Mesenchymal stem cell (in vitro differentiated cells and primary cell): ENCODE measurements around the gene RDH5.

Experiments
- DNase-seq: peaks from one replicate; pipeline ENCODE4 v3.0.0-alpha.2; 2013
- H2AFZ ChIP-seq: one replicate; pipeline ENCODE4 v1.6.1; 2013; ENCODE audit warnings: low read depth, mild to moderate bottlenecking, control low read depth, inconsistent platforms, low read length, moderate library complexity
- H2AK5ac ChIP-seq: 2 replicates; pipeline ENCODE4 v1.6.1; 2013; ENCODE audit warnings: low read length, moderate library complexity, mild to moderate bottlenecking, inconsistent platforms; ENCODE audit not compliant: severe bottlenecking
- H2BK120ac ChIP-seq: one replicate; pipeline ENCODE4 v1.6.1; 2013; ENCODE audit warnings: low read depth, mild to moderate bottlenecking, inconsistent platforms, low read length, moderate library complexity
- H2BK12ac ChIP-seq, 2 experiments: one replicate each; pipeline ENCODE4 v1.6.1; 2013; ENCODE audit warnings: inconsistent platforms in 2 of 2, low read length in 2 of 2, mild to moderate bottlenecking in 2 of 2, moderate library complexity in 2 of 2, control low read depth in 1 of 2
- H2BK15ac ChIP-seq: one replicate; pipeline ENCODE4 v1.6.1; 2013; ENCODE audit warnings: mild to moderate bottlenecking, low read depth, inconsistent platforms; ENCODE audit not compliant: poor library complexity, severe bottlenecking
- H2BK5ac ChIP-seq: 2 replicates; pipeline ENCODE4 v1.6.1; 2013; ENCODE audit warnings: low read depth, mild to moderate bottlenecking, low read length, control low read depth, inconsistent platforms; ENCODE audit not compliant: poor library complexity, severe bottlenecking
- H3K14ac ChIP-seq, 2 experiments: one replicate each; pipeline ENCODE4 v1.6.1; 2013; ENCODE audit warnings: inconsistent platforms in 2 of 2, low read length in 2 of 2, control low read depth in 1 of 2, mild to moderate bottlenecking in 1 of 2, moderate library complexity in 1 of 2
- H3K18ac ChIP-seq, 2 experiments: one replicate each; pipeline ENCODE4 v1.6.1; 2013; ENCODE audit warnings: inconsistent platforms in 2 of 2, low read length in 2 of 2, control low read depth in 1 of 2, low read depth in 1 of 2, mild to moderate bottlenecking in 1 of 2
- H3K23ac ChIP-seq, 2 experiments: one replicate each; pipeline ENCODE4 v1.6.1; 2013; ENCODE audit warnings: inconsistent platforms in 2 of 2, low read length in 2 of 2, mild to moderate bottlenecking in 2 of 2, moderate library complexity in 2 of 2, control low read depth in 1 of 2
- H3K27ac ChIP-seq: 2 replicates; pipeline ENCODE4 v1.5.1; 2013; ENCODE audit warnings: mild to moderate bottlenecking, moderate library complexity, low read length, control low read depth, inconsistent platforms; ENCODE audit not compliant: poor library complexity, severe bottlenecking
- H3K27me3 ChIP-seq, 2 experiments: 2 replicates each; pipeline versions ENCODE4 v1.6.1 to v1.7.0; 2013; ENCODE audit warnings: low read length in 2 of 2, mild to moderate bottlenecking in 2 of 2, moderate library complexity in 2 of 2, control low read depth in 1 of 2, inconsistent platforms in 1 of 2; ENCODE audit not compliant: control insufficient read depth in 1 of 2, insufficient read depth in 1 of 2
- H3K36me3 ChIP-seq, 2 experiments: 2 replicates each; pipeline versions ENCODE4 v1.6.1 to v1.7.0; 2013; ENCODE audit warnings: low read length in 2 of 2, control low read depth in 1 of 2, inconsistent platforms in 1 of 2, low read depth in 1 of 2, mild to moderate bottlenecking in 1 of 2; ENCODE audit not compliant: insufficient read depth in 2 of 2, control insufficient read depth in 1 of 2
- H3K4ac ChIP-seq, 2 experiments: one replicate each; pipeline ENCODE4 v1.6.1; 2013; ENCODE audit warnings: inconsistent platforms in 2 of 2, low read length in 2 of 2, mild to moderate bottlenecking in 2 of 2, moderate library complexity in 2 of 2, control low read depth in 1 of 2, low read depth in 1 of 2
- H3K4me1 ChIP-seq: 2 replicates; pipeline ENCODE4 v1.6.1; 2013; ENCODE audit warnings: low read depth, low read length, control low read depth; ENCODE audit not compliant: control insufficient read depth, insufficient read depth
- H3K4me2 ChIP-seq: 2 replicates; pipeline ENCODE4 v1.6.1; 2013; ENCODE audit warnings: low read length, mild to moderate bottlenecking, inconsistent platforms; ENCODE audit not compliant: poor library complexity, severe bottlenecking
- H3K4me3 ChIP-seq, 2 experiments: 2 replicates each; pipeline versions ENCODE4 v1.5.1 to v1.7.0; 2013; ENCODE audit warnings: low read length in 2 of 2, mild to moderate bottlenecking in 2 of 2, control low read depth in 1 of 2, low read depth in 1 of 2; ENCODE audit not compliant: insufficient read depth in 1 of 2
- H3K79me1 ChIP-seq: replicated peaks from 2 replicates; pipeline ENCODE4 v1.6.1; 2013; ENCODE audit warnings: mild to moderate bottlenecking, control low read depth, low read length, inconsistent platforms; ENCODE audit not compliant: poor library complexity, severe bottlenecking
- H3K9ac ChIP-seq: 2 replicates; pipeline ENCODE4 v1.7.0; 2013; ENCODE audit warnings: mild to moderate bottlenecking, low read length, moderate library complexity
- H3K9me3 ChIP-seq: 2 replicates; pipeline ENCODE4 v1.7.0; 2013; ENCODE audit warnings: mild to moderate bottlenecking, low read length; ENCODE audit not compliant: control insufficient read depth
- H4K8ac ChIP-seq: one replicate; pipeline ENCODE4 v1.6.1; 2013; ENCODE audit warnings: inconsistent platforms, mild to moderate bottlenecking, low read length, moderate library complexity
- H4K91ac ChIP-seq: one replicate; pipeline ENCODE4 v1.6.1; 2013; ENCODE audit warnings: mild to moderate bottlenecking, low read length, inconsistent platforms
- WGBS: methylation state at CpG from one replicate; pipeline ENCODE4 v1.1.7; 2013; ENCODE audit warnings: mixed read lengths; 5-methylcytosine and 5-hydroxymethylcytosine counted together

RDH5 gene

GRCh38 chr12:55683676-55684075, 36.5 kb upstream of the RDH5 start:
- Histone ChIP-seq H3K23ac (no peak overlapping the region), H3K27me3 (peaks cover 0 to 33% of the 10 kb centered on the region in 2 experiments), H3K79me1 (no peaks in the 10 kb centered on the region), H2BK12ac (no peak overlapping the region), H2AFZ (no peak overlapping the region), H3K27ac (no peak overlapping the region), H3K18ac (no peak overlapping the region), H3K4me2 (no peak overlapping the region), H3K4me3 (no peak overlapping the region), H4K91ac (no peak overlapping the region), H3K36me3 (peaks cover 0 to 31% of the 10 kb centered on the region in 2 experiments), H3K9me3 (no peaks in the 10 kb centered on the region), H2BK120ac (no peak overlapping the region), H2AK5ac (no peak overlapping the region), H4K8ac (no peak overlapping the region), H3K4me1 (peaks cover 9% of the 10 kb centered on the region), H2BK5ac (no peak overlapping the region), H3K4ac (no peak overlapping the region), H2BK15ac (no peak overlapping the region), H3K9ac (no peak overlapping the region), H3K14ac (no peak overlapping the region)
- WGBS: 88% methylated on average over 6 of the region's 7 CpGs
- DNase-seq: no peak

GRCh38 chr12:55684761-55685370, 35.3 kb upstream of the RDH5 start:
- no peak overlapping the region for H3K4me2 ChIP-seq
- H2BK15ac ChIP-seq: no peak overlapping the region
- no peak overlapping the region for H2BK12ac ChIP-seq
- no peak overlapping the region for H3K9ac ChIP-seq
- no peak overlapping the region for H3K27ac ChIP-seq
- no peak overlapping the region for H3K14ac ChIP-seq
- peaks cover 0 to 38% of the 10 kb centered on the region in 2 experiments for H3K36me3 ChIP-seq
- H3K79me1 ChIP-seq: no peaks in the 10 kb centered on the region
- H3K18ac ChIP-seq: no peak overlapping the region
- peaks cover 0 to 33% of the 10 kb centered on the region in 2 experiments for H3K27me3 ChIP-seq
- H4K8ac ChIP-seq: no peak overlapping the region
- peaks cover 9% of the 10 kb centered on the region for H3K4me1 ChIP-seq
- no peak for DNase-seq
- no peak overlapping the region for H3K4ac ChIP-seq
- no peak overlapping the region for H2AK5ac ChIP-seq
- no peak overlapping the region for H4K91ac ChIP-seq
- no peak overlapping the region for H2AFZ ChIP-seq
- 92% methylated on average over 17 of the region's 20 CpGs for WGBS
- no peak overlapping the region for H2BK120ac ChIP-seq
- H3K4me3 ChIP-seq: no peak overlapping the region
- no peak overlapping the region for H2BK5ac ChIP-seq
- no peak overlapping the region for H3K23ac ChIP-seq
- no peaks in the 10 kb centered on the region for H3K9me3 ChIP-seq

- Histone ChIP-seq H2AK5ac (no peak overlapping the region), H3K18ac (no peak overlapping the region), H3K23ac (no peak overlapping the region), H3K14ac (no peak overlapping the region), H3K79me1 (no peaks in the 10 kb centered on the region), H2BK12ac (no peak overlapping the region), H2BK15ac (no peak overlapping the region), H3K27me3 (peaks cover 0 to 33% of the 10 kb centered on the region in 2 experiments), H3K9me3 (no peaks in the 10 kb centered on the region), H3K4me2 (no peak overlapping the region), H2BK120ac (no peak overlapping the region), H4K91ac (no peak overlapping the region), H3K4me3 (no peak overlapping the region), H2BK5ac (no peak overlapping the region), H3K4ac (no peak overlapping the region), H3K9ac (no peak overlapping the region), H3K36me3 (peaks cover 0 to 38% of the 10 kb centered on the region in 2 experiments), H3K4me1 (peaks cover 9% of the 10 kb centered on the region), H2AFZ (no peak overlapping the region), H3K27ac (no peak overlapping the region), H4K8ac (no peak overlapping the region)
- no peak for DNase-seq
- 85% methylated on average over 5 of the region's 5 CpGs for WGBS
These were observed 34.5 kb upstream of the RDH5 start for GRCh38 chr12:55685671-55686070.

GRCh38 chr12:55686366-55687010, 33.7 kb upstream of the RDH5 start:
- Histone ChIP-seq H2BK15ac (no peak overlapping the region), H2BK120ac (no peak overlapping the region), H3K36me3 (peaks cover 0 to 43% of the 10 kb centered on the region in 2 experiments), H2AFZ (no peak overlapping the region), H3K9ac (no peak overlapping the region), H3K79me1 (no peaks in the 10 kb centered on the region), H2BK5ac (no peak overlapping the region), H2BK12ac (no peak overlapping the region), H3K27ac (no peak overlapping the region), H3K4me3 (no peak overlapping the region), H3K4me2 (no peak overlapping the region), H3K18ac (no peak overlapping the region), H3K27me3 (peaks cover 0 to 26% of the 10 kb centered on the region in 2 experiments), H3K9me3 (no peaks in the 10 kb centered on the region), H4K91ac (no peak overlapping the region), H2AK5ac (no peak overlapping the region), H3K4ac (no peak overlapping the region), H3K14ac (no peak overlapping the region), H3K23ac (no peak overlapping the region), H4K8ac (no peak overlapping the region), H3K4me1 (peaks cover 6% of the 10 kb centered on the region)
- no peak for DNase-seq
- WGBS: 83% methylated on average over 9 of the region's 9 CpGs
